Globus pallidus (tissue), 1 donor: ENCODE data around the gene EPHA8.

ENCODE experiments used
- DNase-seq: peaks from one replicate; pipeline ENCODE4 v3.0.0-alpha.2; 2015; ENCODE audit warnings: low spot score

EPHA8 gene

GRCh38 chr1:22592919-22593790, 29.9 kb downstream of the EPHA8 start:
- DNase-seq = no peak

GRCh38 chr1:22594396-22594795, 31.1 kb downstream of the EPHA8 start:
- no peak for DNase-seq

- DNase-seq = no peak
These were observed 31.8 kb downstream of the EPHA8 start for GRCh38 chr1:22595108-22595507.

- DNase-seq = no peak
These were observed 34.1 kb downstream of the EPHA8 start for GRCh38 chr1:22597301-22597965.

GRCh38 chr1:22597996-22598395, 34.7 kb downstream of the EPHA8 start:
- no peak for DNase-seq

GRCh38 chr1:22598736-22599135, 35.4 kb downstream of the EPHA8 start:
- no peak for DNase-seq

- DNase-seq = no peak
These were observed 37.0 kb downstream of the EPHA8 start for GRCh38 chr1:22600071-22600816.

GRCh38 chr1:22600817-22601605, 37.7 kb downstream of the EPHA8 start:
- DNase-seq = no peak

GRCh38 chr1:22601610-22602009, 38.3 kb downstream of the EPHA8 start:
- no peak for DNase-seq

- DNase-seq = no peak
These were observed 38.9 kb downstream of the EPHA8 start for GRCh38 chr1:22602060-22602740.

- DNase-seq = no peak
These were observed 42.9 kb downstream of the EPHA8 start for GRCh38 chr1:22606161-22606560.

GRCh38 chr1:22607154-22607553, 43.9 kb downstream of the EPHA8 start:
- DNase-seq = no peak

- no peak for DNase-seq
These were observed 45.1 kb downstream of the EPHA8 start for GRCh38 chr1:22608361-22608760.

GRCh38 chr1:22609291-22609690, 46.0 kb downstream of the EPHA8 start:
- no peak for DNase-seq

GRCh38 chr1:22611530-22611947, 48.2 kb downstream of the EPHA8 start:
- no peak for DNase-seq

GRCh38 chr1:22612671-22613571, 49.6 kb downstream of the EPHA8 start:
- DNase-seq = no peak

- DNase-seq = no peak
These were observed 50.3 kb downstream of the EPHA8 start for GRCh38 chr1:22613572-22613918.

GRCh38 chr1:22613951-22614350, 50.7 kb downstream of the EPHA8 start:
- no peak for DNase-seq

- no peak for DNase-seq
These were observed 52.6 kb downstream of the EPHA8 start for GRCh38 chr1:22615886-22616285.

GRCh38 chr1:22616571-22616970, 53.3 kb downstream of the EPHA8 start:
- DNase-seq = no peak
